Testis (tissue), 3 donors: Measurements from ENCODE around the gene PSMA4. TPM values are rescaled to one million over a fixed set of nuclear protein-coding genes. Genes with fewer than 3 reads are reported as not detected.
"Not testable (repeated sequence)": the region's sequence is repeated elsewhere in the genome, so short reads cannot be mapped to it uniquely, and the experiment has no call there.

ENCODE experiments used
- DNase-seq: peaks from one replicate; pipeline ENCODE4 v3.0.0-alpha.2; 2019
- H3K27ac ChIP-seq, 2 donors: fragments of 200-600 bp; sonication (generic); one replicate each; pipeline ENCODE4 v1.5.1; 2019
- H3K27me3 ChIP-seq: fragments of 200-600 bp; sonication (generic); one replicate; pipeline ENCODE4 v1.5.1; 2019
- H3K36me3 ChIP-seq: fragments of 200-600 bp; sonication (generic); one replicate; pipeline ENCODE4 v1.5.1; 2017; ENCODE audit warnings: low read depth; ENCODE audit errors: missing control alignments
- H3K4me1 ChIP-seq: fragments of 200-600 bp; sonication (generic); one replicate; pipeline ENCODE4 v1.5.1; 2019
- H3K4me3 ChIP-seq, 2 donors: fragments of 200-600 bp; sonication (generic); one replicate each; pipeline ENCODE4 v1.5.1; 2017 to 2019
- H3K9me3 ChIP-seq: fragments of 200-600 bp; sonication (generic); one replicate; pipeline ENCODE4 v1.5.1; 2017
- POLR2A ChIP-seq: fragments of 450-650 bp; IDR thresholded peaks from one replicate; pipeline ENCODE4 v1.6.1; 2017; ENCODE audit warnings: antibody characterized with exemption, mild to moderate bottlenecking, moderate library complexity
- WGBS, 2 donors: methylation state at CpG; one replicate each; pipeline ENCODE4 v1.1.5; 2018; 5-methylcytosine and 5-hydroxymethylcytosine counted together
- intact Hi-C: fragments of 100-400 bp; cut with DNase I; formaldehyde crosslinking; loops from one replicate; pipeline ENCODE4 v1.15.1; 2023; ENCODE audit warnings: low total_unique reads
- polyA plus RNA-seq: library from polyadenylated mRNA; stranded (reverse); fragments of 350-450 nt; fragmentation: Illumina TruSeq; extraction: RNeasy Lipid Tissue Mini Kit (QIAGEN cat#74804); gene quantifications from one replicate; pipeline ENCODE4 v1.2.3, GENCODE V29; 2014; ENCODE audit warnings: low read depth, low replicate concordance; ENCODE audit not compliant: insufficient read depth
- total RNA-seq, 2 donors: library from RNA; depleted of rRNA; stranded (reverse); fragments of >200 nt; gene quantifications; one replicate each; pipeline ENCODE4 v1.2.3, GENCODE V29; 2016
- TF ChIP-seq, protein P1 (sequence below), 3 experiments: fragments of 450-650 bp in 2 of 3; fragments of 200-600 bp in 1 of 3; sonication (generic) in 1 of 3; IDR thresholded peaks; one replicate each; pipeline ENCODE4 v1.5.1; 2016 to 2019; ENCODE audit warnings: antibody characterized with exemption in 3 of 3, mild to moderate bottlenecking in 2 of 3, moderate library complexity in 1 of 3

PSMA4 gene
- total and polyA plus RNA-seq, 3 donors from 2014 or later: 97.4 to 204 (median 117) TPM

DNA sequence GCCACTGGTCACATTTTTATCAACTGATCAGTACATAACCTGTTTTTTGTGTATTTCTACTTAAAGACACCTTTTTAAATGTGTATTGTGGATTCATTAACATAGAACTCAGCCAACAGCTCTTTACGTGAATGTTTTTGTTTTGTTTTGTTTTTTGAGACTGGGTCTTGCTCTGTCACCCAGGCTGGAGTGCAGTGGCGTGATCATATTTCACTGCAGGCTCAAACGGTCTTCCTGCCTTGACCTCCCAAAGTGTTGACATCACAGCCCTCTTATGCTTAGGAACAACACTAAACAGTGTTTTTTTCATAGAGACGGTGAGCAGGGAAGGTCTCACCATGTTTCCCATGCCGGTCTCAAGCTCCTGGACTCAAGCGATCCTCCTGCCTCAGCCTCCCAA, 9.9 kb downstream of the PSMA4 start:
- H3K9me3 ChIP-seq: no peaks in the 10 kb centered on the region
- H3K4me3 ChIP-seq: no peak overlapping the region
- H3K27me3 ChIP-seq: no peaks in the 10 kb centered on the region
- TF ChIP-seq, protein P1, sequence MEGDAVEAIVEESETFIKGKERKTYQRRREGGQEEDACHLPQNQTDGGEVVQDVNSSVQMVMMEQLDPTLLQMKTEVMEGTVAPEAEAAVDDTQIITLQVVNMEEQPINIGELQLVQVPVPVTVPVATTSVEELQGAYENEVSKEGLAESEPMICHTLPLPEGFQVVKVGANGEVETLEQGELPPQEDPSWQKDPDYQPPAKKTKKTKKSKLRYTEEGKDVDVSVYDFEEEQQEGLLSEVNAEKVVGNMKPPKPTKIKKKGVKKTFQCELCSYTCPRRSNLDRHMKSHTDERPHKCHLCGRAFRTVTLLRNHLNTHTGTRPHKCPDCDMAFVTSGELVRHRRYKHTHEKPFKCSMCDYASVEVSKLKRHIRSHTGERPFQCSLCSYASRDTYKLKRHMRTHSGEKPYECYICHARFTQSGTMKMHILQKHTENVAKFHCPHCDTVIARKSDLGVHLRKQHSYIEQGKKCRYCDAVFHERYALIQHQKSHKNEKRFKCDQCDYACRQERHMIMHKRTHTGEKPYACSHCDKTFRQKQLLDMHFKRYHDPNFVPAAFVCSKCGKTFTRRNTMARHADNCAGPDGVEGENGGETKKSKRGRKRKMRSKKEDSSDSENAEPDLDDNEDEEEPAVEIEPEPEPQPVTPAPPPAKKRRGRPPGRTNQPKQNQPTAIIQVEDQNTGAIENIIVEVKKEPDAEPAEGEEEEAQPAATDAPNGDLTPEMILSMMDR (IDR thresholded peaks at IDR 0.05): no peak
- no peak for TF ChIP-seq POLR2A
- H3K36me3 ChIP-seq: no peaks in the 10 kb centered on the region
- no peak overlapping the region for H3K27ac ChIP-seq
- no peaks in the 10 kb centered on the region for H3K4me1 ChIP-seq
- intact Hi-C loops: no loop called here
- DNase-seq: no peak
- 73 to 77% methylated on average over 6 of the region's 6 CpGs for WGBS, 2 donors

- H3K36me3 ChIP-seq: no peaks in the 10 kb centered on the region
- H3K27me3 ChIP-seq: no peaks in the 10 kb centered on the region
- H3K4me1 ChIP-seq: no peaks in the 10 kb centered on the region
- H3K27ac ChIP-seq: no peak overlapping the region
- H3K4me3 ChIP-seq: no peak overlapping the region
- WGBS, 2 donors: 69 to 78% methylated on average over 3 of the region's 3 CpGs
- TF ChIP-seq, protein P1 (IDR thresholded peaks at IDR 0.05): no peak
- no peak for TF ChIP-seq POLR2A
- intact Hi-C loops: no loop called here
- no peak for DNase-seq
- H3K9me3 ChIP-seq: no peaks in the 10 kb centered on the region
Measured at GRCh38 chr15:78550815-78551214, 10.6 kb downstream of the PSMA4 start.

- no peaks in the 10 kb centered on the region for H3K9me3 ChIP-seq
- TF ChIP-seq POLR2A: no peak
- TF ChIP-seq, protein P1 (IDR thresholded peaks at IDR 0.05): no peak
- H3K27me3 ChIP-seq: no peaks in the 10 kb centered on the region
- H3K27ac ChIP-seq: no peak overlapping the region
- no peak for DNase-seq
- no peaks in the 10 kb centered on the region for H3K4me1 ChIP-seq
- intact Hi-C loops: no loop called here
- H3K36me3 ChIP-seq: no peaks in the 10 kb centered on the region
- no peak overlapping the region for H3K4me3 ChIP-seq
- 90% methylated on average over 5 of the region's 5 CpGs for WGBS, 2 donors
Measured at GRCh38 chr15:78551902-78552301, 11.7 kb downstream of the PSMA4 start.

DNA sequence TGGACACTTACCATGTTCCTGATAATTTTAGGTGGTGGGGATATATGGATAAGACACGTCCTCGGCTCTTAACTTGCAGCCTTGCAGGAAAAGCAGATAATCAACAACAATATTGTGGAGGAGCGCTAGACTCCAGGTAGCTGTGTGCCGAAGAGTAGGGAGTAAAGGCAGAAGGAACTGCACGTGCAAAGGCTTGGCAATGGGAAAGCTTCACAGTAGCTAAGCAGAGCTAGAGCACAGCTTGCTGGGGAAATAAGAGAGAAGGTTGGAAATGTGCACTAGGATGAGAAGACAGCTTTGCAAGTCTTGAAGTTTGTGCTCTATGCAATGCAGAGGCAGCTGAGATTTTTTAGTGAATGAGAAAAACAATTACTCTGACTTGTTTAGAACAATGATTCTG, 12.4 kb downstream of the PSMA4 start:
- no peaks in the 10 kb centered on the region for H3K27me3 ChIP-seq
- TF ChIP-seq POLR2A: no peak
- TF ChIP-seq, protein P1 (IDR thresholded peaks at IDR 0.05): no peak
- no peaks in the 10 kb centered on the region for H3K9me3 ChIP-seq
- DNase-seq: no peak
- H3K4me3 ChIP-seq: no peak overlapping the region
- H3K4me1 ChIP-seq: no peaks in the 10 kb centered on the region
- intact Hi-C loops: no loop called here
- no peak overlapping the region for H3K27ac ChIP-seq
- no peaks in the 10 kb centered on the region for H3K36me3 ChIP-seq
- 52 to 53% methylated on average over 5 of the region's 5 CpGs for WGBS, 2 donors

GRCh38 chr15:78560201-78560600, 20.0 kb downstream of the PSMA4 start:
- H3K4me3 ChIP-seq, H3K27ac ChIP-seq, H3K27me3 ChIP-seq, H3K9me3 ChIP-seq, DNase-seq, H3K4me1 ChIP-seq, H3K36me3 ChIP-seq: not testable (repeated sequence)
- intact Hi-C loops: loop anchor here (10.0 kb wide), 1 partner anchor 55 kb away; the partner anchor contains the start of gene HYKK
- 95 to 96% methylated on average over 10 of the region's 10 CpGs for WGBS, 2 donors
